PFSK-1 (cell line): ENCODE results near the gene ACHE.

Experiments used
- POLR2AphosphoS5 ChIP-seq: IDR thresholded peaks from 2 replicates; pipeline ENCODE4 v1.6.1; 2012; ENCODE audit warnings: low read depth, mild to moderate bottlenecking, control low read depth, low read length, moderate library complexity
- SIN3A ChIP-seq: IDR thresholded peaks from 2 replicates; pipeline ENCODE4 v1.6.1; 2012; ENCODE audit warnings: mild to moderate bottlenecking, low read length, moderate library complexity, borderline replicate concordance; ENCODE audit not compliant: insufficient read depth
- TAF1 ChIP-seq: IDR thresholded peaks from 2 replicates; pipeline ENCODE4 v1.6.1; 2012; ENCODE audit warnings: low read length, control low read depth, borderline replicate concordance; ENCODE audit not compliant: insufficient read depth

GRCh38 chr7:100902638-100903037 lies 7.0 kb upstream of the ACHE start:
- TF ChIP-seq TAF1 (no peak), SIN3A (no peak), POLR2AphosphoS5 (no peak)
